Activated CD8-positive, alpha-beta memory T cell treated with anti-CD3 and anti-CD28 coated beads for 4 hours (primary cell): ENCODE measurements around the gene RND3.

ENCODE experiments used
- DNase-seq, 2 donors: peaks; one replicate each; pipeline ENCODE4 v3.0.0-alpha.2; 2020; ENCODE audit warnings: low read depth in 2 of 2

Gene RND3

DNA sequence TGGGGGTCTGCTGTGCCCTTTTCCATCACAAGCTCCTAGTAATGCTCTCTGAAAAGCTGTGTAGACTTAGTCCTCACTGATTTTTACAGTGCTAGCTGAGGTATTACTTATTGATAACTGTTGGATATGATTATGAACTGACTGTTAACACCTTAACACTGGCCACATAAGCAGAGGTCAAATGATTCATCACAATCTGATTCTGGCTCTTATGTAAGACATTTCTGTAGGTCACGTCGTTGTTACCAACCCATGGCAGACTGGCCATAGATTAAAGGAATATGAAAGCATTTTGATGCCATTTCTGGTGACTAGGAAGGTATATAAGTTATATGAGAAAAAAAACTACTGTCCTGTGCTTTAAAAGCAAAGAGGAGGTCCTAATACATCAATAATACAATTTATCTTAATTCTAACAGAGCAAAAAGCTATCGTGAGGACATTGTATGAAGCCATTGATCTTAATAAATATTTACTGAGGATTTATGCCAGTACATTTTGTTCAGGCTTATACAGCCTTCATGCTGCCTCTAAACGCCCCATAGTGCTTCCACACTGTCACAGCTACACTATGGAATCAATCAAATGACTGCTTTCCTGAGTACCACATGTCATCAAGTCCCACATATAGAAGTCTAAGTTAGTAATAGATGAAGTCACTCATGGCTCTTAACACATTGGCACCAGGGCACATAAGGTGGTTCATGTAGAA lies 6.9 kb upstream of the RND3 start:
- no peak for DNase-seq

DNA sequence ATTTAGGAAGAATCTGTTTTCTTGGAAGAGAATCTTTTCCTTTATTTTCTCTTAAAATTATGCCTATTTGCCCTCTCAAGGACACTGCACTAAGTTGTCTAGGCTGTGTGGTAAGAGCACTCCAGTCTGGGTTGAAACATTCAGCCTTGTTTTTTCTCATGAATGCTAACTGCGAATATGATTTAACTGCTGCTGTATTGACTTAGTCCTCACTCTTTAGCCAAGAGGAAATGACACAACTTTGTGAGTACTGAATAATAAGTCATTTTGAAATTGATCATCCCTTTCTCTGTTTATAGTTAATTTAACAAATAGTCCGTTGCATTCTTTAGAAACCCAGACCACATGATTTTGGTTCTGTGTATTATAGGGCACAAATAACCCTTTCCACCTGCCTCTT lies 4.5 kb upstream of the RND3 start:
- no peak for DNase-seq

DNA sequence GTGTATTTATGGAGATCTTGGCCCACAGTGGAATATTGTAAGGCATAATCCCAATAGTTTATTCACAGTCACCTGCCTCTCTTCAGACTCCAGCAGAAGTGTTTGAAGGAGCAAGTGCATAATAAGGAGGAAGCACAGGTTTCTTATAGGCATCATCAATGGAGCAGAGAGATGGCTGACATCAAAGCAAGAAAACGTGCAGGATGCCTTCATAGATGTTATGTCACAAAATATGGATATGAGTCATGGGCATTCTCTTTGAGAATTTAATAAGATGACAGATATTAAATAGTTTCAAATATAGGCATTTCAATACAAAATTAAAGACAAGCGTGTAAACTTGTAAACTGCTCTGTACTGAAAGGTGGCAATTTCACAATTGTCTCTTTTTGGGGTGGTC lies 4.0 kb upstream of the RND3 start:
- DNase-seq, result no peak

DNA sequence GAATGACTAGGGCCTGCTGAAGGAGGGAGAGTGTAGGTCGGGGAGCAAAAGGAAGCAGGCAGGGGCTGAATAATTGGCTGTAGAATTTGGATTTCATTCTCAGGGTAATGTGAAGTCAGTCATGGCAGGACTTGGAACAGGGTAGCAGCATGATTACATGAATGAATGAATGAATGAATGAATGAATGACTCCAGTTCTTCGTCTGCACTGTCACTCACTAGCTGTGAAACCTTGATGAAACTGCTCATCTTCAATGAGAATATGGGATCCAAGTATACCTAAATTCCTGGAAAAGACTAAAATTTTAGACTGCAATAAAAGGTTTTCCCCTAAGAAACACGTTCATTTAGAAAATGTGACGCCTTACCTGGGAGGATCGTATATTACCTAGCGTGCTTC lies 3.0 kb upstream of the RND3 start:
- DNase-seq, result no peak

DNA sequence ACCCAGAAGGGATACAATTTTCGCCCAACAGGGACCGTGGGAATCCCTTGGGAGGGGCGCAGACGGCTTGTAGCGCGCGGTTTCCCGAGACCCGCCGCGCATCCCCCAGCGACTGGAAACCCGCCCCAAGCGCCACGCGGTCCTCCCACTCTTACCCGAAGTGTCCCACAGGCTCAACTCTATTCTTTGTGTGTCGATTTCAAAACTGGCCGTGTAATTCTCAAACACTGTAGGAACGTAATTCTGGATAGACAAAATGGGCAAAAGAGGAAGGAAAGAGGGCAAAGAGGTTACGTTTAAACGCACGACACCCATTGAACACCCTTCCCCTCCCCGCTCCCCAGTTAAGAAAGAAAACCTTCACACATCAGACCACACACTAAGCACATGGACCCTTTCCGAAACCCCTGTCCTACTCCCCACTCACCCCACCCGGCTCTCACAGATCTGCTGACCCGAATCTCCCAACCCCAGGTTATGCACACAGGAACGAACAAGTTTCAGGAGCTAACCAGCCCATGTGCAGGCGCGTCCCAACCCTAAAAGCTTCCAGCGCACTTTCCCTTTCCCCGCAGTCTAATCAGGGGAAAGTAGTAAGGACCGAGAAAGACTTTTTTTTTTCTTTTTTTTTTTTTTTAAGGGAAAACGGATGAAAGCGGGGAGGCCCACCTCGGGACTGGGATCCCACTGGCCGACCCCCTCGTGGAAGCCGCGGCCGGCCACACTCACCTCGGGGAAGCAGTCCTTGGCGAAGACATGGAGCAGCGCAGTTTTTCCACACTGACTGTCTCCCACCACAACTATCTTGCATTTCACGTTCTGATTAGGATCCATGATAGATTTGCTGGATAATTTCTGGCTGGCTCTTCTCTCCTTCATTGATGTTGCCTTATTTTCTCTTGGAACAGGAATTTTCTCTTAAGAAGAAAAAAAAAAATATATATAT lies 655 bp downstream of the RND3 start:
- no peak for DNase-seq

DNA sequence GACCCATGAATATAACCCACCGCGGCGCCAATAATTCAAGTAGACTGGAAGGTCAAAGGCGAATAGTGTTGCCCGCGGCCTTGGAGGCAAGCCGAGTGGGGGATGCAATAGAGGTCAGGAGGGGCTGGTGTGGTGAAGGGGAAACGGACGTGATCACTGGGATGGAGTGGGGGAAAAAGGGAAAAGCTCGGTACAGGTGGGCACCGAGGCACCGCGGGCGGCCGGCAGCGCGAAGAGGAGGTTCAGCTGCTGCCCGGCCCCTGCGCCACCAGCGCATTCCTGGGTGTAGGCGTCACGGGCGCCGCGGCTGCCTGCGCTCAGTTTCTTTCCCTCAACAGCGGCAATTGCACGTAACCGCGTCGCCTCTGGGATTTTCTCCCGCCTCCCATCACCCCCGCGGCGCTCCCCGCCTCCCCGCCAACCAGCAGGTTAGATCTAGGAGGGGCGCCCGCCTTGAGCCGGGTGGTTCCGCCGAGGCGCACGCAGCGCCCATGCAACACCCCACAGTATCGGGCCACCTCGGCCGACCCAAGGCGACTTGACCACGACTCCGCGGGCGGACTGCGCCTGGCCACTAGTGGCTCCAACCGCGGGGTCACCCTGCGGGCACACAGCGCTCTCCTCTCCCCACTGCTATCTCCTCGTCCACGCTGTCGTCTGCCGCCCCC lies 1.5 kb downstream of the RND3 start:
- DNase-seq, result no peak

DNA sequence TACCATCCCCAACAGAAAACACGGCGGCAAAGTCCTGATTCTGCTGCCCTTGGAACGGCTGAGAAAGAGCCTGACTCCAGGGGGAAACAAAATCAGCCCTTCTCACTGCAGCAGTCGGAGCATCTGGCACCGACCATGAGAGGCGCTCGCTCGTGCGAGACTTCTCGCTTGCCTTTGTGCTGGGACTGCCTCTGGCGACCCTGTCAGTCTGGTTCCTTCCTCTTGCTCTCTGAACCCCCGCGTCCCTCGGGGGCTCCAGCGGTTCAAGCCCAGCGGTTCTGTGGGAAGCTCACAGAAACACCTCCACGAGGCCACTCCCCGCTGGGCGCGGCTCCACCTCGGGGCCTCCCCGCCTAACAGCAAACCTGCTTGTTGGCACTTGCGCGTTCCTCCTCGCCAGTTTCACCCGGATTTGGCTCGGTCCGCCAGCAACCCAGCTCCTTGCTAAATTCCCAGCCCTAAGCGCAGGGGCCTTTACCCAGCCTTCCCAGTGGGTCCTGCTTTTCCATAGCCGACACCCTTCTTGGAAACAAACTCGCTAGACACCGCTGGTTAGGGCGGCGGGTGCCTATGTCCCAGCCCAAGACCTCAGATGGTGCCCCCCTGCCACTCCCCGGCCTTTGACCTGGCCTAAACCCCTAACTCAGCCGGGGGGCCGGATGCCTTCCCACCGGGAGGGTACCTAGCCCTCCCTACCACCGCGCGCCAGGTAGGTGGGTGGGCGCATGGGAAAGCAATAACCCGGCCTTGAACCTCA lies 2.2 kb downstream of the RND3 start:
- DNase-seq, result no peak

DNA sequence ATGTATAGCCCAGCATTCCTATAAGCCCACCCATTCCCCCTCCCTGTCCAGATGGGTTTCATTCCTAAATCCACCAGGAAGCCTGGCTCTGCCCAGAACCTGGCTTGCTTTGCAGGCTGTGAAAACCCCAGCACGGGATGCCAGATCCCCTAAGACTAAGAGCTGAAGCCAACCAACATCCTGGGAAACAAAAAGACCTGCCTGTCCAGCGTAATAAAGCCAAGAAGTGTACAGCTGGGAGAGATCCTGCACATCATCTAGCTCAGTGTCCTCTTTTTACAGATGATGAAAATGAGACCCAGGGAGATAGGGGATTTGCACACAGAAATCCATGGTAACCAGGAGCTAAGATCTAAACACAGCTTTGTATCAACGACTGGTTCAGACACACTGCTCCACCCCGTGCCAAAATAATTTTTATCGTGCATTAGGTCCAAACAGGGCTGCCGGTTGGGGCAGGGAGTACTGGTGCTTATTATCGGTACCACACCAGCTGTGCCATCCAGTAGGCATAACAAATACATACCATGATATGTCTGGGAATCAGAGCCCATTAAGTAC lies 2.9 kb downstream of the RND3 start:
- DNase-seq, result no peak

DNA sequence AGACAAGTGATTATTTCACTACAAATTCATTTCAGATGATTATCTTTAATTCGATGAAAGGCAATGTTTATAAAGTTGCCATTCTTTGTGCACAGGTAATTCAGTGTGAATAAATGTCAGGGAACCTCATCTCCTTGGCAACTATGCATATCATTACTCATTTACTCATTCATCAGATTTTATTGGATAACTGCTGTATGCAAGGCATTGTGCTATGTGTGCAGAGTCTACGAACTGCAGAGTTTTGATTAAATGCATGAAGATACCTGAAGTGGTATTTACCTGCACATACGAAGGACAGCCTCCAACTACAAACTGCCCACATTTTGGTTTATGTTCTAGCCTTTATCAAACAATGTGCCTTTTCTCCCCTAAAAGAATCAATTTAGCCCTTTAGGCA lies 3.5 kb downstream of the RND3 start:
- DNase-seq, result no peak

DNA sequence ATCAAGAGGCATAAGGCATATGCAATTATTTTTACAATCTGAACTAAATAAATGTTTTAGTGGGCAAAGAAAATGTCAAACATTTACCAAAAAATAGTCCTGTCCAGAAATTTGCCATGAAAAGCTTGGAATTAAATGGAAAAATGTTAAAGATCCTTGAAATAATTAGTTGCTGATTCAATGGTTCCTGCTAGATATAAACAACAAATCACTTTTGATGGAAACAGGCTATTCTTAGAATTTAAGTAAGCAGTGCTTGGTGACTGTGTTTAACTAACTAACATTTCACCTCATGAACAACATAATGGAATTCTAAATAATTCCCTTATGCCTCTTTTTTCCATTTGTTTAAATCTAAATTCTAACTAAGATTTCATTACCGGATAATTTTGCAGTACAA lies 3.9 kb downstream of the RND3 start:
- DNase-seq, result no peak

DNA sequence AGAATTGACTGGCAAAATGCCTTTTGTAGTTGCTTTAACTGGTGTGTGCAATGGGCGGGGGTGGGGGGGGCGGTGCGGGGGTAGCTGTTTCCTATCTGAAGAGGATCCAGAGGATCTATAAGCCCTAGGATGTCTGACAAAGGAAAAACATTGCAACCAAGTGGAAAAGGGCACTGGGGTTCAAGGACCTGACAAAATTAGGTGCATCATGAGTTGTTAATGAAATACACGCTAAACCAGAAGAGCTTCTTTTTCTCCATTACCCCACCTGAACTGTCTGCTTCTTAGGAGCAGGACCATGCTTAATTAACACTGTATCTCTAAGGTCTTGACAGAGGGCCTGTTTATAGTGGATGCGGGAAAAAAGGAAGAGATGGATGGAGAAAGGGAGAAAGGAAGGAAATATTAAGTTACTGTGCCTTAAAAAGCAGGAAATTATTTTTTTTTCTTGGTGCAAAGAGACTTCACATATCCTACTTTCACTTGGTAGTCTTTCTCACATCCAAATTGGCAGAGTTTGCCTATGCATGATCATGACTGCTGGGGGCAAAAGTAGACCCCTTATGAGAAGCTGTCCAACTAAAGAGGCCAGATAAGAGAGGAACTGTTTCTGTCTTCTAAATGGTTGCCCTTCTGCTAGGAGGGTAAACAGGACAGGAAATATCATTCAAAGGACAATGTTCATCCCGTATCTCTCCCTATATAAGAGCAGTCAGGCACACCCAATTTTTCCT lies 4.6 kb downstream of the RND3 start:
- DNase-seq, result no peak

DNA sequence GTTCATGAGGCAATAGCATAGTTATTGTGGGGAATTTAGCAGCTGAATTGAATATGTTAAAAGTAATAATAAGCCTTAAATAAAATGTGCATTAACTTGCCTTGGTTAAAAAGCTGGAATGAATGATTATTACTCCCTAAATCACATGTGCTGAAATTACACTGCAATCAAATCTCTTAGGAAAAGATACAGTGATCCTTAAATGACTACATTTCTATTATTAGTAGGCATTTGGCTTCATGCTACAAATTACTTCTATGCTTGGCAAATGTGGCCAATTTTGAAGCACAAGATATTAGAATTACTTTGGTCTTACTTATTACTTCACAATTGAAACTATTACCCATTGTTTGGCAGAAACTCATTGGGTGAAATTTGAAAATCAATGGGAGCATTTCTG lies 5.4 kb downstream of the RND3 start:
- no peak for DNase-seq

DNA sequence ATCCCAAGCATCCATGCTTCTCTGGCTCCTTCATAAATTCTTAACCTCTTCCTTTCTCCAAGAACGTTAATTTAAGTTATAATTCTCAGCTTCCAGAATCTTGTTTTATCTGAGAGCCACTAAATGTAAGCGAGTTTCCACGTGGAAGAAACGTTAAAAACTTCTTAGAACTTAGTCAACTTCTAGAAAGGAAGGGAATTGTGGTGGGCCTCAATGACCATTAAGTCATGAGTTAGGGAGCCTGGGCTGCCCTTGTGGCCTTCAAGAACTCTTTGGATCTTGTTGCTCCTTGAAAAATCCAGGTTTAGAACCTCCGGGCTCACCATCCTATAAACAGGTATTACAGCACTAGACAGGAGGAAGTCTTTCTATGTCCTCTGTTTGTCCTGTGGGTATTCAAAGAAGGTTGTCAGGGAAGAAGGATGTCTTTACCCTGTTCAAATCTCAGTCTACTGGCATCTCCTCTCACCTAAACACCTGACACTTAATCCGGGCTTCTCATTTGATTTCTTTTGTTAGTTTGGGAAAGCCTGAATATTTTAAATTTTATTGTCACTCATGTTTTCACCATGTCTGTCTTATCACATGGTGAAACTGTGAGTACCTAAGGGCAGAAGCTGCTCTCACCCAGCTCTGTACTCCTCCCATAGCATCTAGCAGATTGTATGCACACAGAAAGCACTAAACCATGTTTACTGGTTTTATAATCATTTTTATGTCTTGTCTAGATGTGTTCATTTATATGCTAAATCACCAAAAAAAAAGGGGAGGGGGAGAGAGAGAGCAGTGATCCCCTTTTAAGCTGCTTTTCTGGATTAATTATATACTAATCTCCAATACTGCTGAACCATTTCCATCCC lies 6.3 kb downstream of the RND3 start:
- DNase-seq, result no peak

DNA sequence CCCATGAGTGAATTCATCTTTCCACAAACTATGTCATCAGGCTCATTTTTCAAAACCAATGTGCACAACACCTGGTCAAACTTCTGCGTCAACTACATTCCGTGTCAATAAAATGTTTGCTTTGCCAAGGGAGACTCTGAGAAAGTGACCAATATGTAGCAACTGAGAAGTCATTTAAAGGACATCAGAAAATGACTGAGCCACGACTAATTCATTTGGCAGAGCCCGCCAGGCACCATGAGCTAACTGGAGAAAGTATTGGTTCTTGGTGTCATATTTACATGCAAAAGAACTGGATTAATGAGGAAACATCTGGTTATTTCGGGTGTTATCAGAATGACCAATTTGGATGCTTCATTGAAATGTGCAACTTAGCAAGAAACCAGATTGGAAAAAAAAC lies 7.2 kb downstream of the RND3 start:
- no peak for DNase-seq

DNA sequence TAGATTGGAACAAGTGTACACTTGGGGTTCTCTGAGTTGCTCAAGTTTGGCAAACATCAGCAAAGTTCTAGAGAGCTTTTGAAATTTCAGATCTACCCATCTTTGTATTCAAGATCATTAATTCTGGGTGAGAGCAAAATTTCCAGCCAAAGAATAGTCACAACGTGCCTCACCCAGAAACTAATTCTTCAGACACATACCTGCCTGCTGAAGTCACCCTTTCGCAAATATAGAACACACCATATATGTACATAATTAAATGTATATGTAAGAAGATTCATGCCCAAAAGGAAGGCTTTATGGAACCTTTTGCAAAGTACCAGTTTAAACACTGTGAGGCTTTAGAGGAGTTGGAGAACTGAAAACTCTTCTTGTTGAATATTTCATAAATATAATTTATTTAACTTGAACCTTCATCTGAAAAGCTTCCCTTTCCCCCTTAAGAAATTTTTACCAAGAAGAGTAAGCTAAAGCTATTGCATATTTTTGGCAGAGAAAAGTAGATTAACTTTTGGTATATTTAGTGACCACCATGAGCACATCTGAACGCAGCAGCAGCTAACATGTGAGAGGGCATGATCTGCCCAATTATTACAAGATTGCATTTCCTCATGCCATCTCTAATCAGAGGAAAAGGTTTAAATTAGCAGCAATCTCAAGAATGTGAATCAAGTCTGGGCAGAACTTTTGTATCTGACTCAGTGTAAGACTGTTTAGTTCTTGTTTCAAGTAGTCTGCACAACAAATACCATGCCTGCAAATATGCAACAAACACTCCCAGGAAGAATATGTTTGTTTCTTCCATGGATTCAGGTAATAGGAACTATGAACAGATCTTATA lies 8.2 kb downstream of the RND3 start:
- no peak for DNase-seq

DNA sequence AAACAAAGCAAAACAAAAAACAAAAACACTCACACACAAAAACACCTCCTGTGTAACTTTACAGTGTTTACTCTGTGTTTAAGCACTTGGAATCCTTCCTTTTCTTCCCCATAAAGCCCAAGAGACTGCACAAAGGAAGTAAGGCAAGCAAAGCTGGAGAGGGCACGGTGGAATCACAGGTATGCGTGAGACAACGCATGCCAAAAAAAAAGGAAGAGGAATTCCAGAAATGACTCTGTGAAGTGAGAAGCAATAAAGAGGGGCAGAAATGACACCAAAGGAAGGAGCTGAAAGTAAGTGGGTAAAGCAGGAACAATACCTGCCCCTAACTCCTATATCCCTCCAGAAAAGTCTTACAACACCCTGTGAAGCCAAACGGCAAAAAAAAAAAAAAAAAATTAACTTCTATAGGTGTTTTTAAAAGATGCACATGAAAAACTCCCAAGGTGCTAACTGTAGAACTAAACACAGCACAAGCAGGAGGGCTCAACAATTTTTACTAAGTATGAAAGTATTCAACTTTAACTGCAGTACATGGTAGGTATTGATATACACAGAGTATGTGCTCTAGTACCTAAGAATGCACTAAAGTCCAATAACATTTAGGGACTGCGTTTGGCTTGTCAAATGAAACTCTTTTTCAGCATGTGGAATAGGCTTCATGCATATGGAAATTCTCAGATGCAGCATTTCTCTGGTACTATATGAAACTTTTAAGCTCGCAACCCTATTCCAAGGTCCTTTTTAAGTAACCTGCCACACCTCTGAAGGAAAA lies 9.1 kb downstream of the RND3 start:
- DNase-seq, result no peak

DNA sequence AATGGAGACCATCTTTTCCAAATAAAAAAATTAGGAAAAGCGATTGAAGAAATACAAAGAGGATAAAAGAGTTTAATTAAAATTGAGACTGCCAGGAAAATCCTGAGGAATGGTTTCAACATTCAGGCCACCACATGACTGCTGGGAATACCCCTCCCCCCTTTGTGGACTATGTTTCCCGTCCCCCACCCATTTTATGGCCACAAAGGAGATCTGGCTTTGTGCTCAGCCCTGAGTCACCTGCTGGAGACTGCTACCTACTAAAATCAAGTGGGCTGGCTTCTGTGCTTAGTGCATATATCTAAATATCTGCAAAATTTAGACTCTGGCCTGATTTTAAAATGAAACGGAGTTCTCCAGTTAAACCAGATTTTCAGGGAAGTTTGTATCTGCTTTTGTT lies 10.1 kb downstream of the RND3 start:
- no peak for DNase-seq

DNA sequence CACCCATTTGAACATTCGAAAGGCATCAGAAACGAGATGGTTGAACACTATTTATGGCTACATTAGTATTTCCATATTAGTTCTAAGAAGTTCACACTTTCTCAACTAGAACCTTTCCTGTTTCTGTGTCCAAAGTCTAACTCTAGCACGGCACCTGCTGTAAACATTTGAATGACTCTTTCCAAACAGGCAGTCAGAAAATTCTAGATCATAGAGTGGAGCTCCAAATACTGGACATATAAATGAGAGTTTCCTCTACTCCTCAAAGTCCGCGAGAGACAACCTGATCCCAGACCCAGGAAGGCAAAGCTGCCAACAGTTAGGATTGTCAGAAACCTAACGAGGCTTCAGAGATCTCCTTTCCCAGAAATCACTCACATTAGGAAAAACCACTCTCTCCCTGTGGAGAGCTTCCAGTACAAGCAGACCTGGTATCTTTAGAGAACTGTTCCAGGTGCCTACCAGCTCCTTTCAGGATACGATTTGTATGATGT lies 10.6 kb downstream of the RND3 start:
- DNase-seq, result no peak
